Prostate gland (tissue), 2 donors: ENCODE data around the gene SRPRB. TPM values are rescaled to one million over a fixed set of nuclear protein-coding genes. Genes with fewer than 3 reads are reported as not detected.

Source experiments
- DNase-seq: peaks from one replicate; pipeline ENCODE4 v3.0.0-alpha.2; 2019; ENCODE audit warnings: low spot score
- H3K27ac ChIP-seq, 2 donors: fragments of 200-600 bp; sonication (generic); 2 replicates each; pipeline ENCODE4 v1.5.1; 2017 to 2019
- H3K27me3 ChIP-seq: fragments of 200-600 bp; sonication (generic); replicated peaks from 2 replicates; pipeline ENCODE4 v1.5.1; 2019; ENCODE audit not compliant: insufficient read depth
- H3K36me3 ChIP-seq, 2 donors: fragments of 200-600 bp; sonication (generic); 1 replicate in 1 of 2; 2 replicates in 1 of 2; pipeline versions ENCODE4 v1.5.1 to v1.8.1; 2017 to 2019
- H3K4me1 ChIP-seq: fragments of 200-600 bp; sonication (generic); replicated peaks from 2 replicates; pipeline ENCODE4 v1.5.1; 2019
- H3K4me3 ChIP-seq, 2 donors: fragments of 200-600 bp; sonication (generic); 2 replicates each; pipeline ENCODE4 v1.5.1; 2017 to 2019
- H3K9me3 ChIP-seq: fragments of 200-600 bp; sonication (generic); 2 replicates; pipeline ENCODE4 v1.5.1; 2017
- POLR2A ChIP-seq: fragments of 450-650 bp; IDR thresholded peaks from one replicate; pipeline ENCODE4 v1.6.1; 2016; ENCODE audit warnings: antibody characterized with exemption, mild to moderate bottlenecking
- POLR2AphosphoS5 ChIP-seq: sonication (generic); formaldehyde crosslinking; IDR thresholded peaks from one replicate; pipeline ENCODE4 v1.6.1; 2017; ENCODE audit warnings: antibody characterized with exemption
- WGBS: methylation state at CpG from one replicate; pipeline ENCODE4 v1.1.5; 2018; 5-methylcytosine and 5-hydroxymethylcytosine counted together
- intact Hi-C: fragments of 100-400 bp; cut with DNase I; formaldehyde crosslinking; loops from one replicate; pipeline ENCODE4 v1.14.2; 2022
- total RNA-seq, 2 donors: library from RNA; depleted of rRNA; stranded (reverse); fragments of >200 nt; gene quantifications; one replicate each; pipeline ENCODE4 v1.1.0, GENCODE V29; 2016
- TF ChIP-seq, protein P1 (sequence below), 4 experiments: fragments of 200-600 bp in 2 of 4; fragments of 450-650 bp in 2 of 4; sonication (generic) in 2 of 4; IDR thresholded peaks; 1 replicate in 3 of 4; 2 replicates in 1 of 4; pipeline ENCODE4 v1.5.1; 2016 to 2019; ENCODE audit warnings: antibody characterized with exemption in 4 of 4, mild to moderate bottlenecking in 2 of 4, moderate library complexity in 2 of 4

Gene SRPRB
- total RNA-seq, 2 donors from 2014 or later, result 25.5 to 29.1 TPM

DNA sequence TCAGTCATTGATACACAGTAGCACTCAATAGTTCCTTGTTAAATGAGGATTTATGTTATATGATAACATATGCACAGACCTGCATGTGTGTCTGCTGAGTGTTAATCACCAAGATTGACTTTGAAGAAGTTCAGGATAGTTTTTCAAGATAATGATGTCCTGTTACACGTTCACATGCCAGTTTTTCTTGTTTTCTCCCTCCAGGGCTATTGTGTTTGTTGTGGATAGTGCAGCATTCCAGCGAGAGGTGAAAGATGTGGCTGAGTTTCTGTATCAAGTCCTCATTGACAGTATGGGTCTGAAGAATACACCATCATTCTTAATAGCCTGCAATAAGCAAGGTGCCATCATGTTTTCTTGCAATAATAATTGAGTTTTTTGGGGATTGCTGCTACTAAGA, 9.8 kb downstream of the SRPRB start:
- no peaks in the 10 kb centered on the region for H3K27me3 ChIP-seq
- H3K9me3 ChIP-seq, result no peaks in the 10 kb centered on the region
- TF ChIP-seq, protein P1, sequence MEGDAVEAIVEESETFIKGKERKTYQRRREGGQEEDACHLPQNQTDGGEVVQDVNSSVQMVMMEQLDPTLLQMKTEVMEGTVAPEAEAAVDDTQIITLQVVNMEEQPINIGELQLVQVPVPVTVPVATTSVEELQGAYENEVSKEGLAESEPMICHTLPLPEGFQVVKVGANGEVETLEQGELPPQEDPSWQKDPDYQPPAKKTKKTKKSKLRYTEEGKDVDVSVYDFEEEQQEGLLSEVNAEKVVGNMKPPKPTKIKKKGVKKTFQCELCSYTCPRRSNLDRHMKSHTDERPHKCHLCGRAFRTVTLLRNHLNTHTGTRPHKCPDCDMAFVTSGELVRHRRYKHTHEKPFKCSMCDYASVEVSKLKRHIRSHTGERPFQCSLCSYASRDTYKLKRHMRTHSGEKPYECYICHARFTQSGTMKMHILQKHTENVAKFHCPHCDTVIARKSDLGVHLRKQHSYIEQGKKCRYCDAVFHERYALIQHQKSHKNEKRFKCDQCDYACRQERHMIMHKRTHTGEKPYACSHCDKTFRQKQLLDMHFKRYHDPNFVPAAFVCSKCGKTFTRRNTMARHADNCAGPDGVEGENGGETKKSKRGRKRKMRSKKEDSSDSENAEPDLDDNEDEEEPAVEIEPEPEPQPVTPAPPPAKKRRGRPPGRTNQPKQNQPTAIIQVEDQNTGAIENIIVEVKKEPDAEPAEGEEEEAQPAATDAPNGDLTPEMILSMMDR (IDR thresholded peaks at IDR 0.05), result no peak
- no peak for TF ChIP-seq POLR2A
- TF ChIP-seq POLR2AphosphoS5, result no peak
- no peaks in the 10 kb centered on the region for H3K36me3 ChIP-seq
- H3K4me1 ChIP-seq, result no peaks in the 10 kb centered on the region
- H3K4me3 ChIP-seq, result no peak overlapping the region
- intact Hi-C loops, result loop anchor here (10.0 kb wide), 1 partner anchor 669 kb away; the partner anchor contains the start of genes ANAPC13 and CEP63
- WGBS, result 63% methylated on average over 2 of the region's 2 CpGs
- no peak for DNase-seq
- no peak overlapping the region for H3K27ac ChIP-seq

DNA sequence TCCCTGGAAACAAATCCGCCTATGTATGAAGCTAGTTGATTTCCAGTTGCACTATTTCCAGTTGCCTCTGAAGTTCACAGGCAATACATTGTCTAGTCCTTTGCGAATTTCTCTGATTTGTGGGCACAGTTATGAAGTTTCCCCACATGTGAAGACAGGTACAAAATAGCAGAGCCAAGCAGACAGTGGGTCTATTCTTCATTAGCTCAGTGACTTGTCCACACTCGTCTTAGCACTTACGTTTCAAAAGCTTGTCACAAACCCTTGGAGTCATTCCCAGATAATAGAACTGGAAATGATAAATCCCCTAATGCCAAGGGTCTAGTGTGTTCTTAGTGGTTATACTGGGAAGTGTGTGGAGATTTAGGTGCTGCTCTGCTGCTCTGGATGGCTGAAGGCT, 14.5 kb downstream of the SRPRB start:
- H3K36me3 ChIP-seq, result peaks cover 0 to 3% of the 10 kb centered on the region in 2 donors
- H3K4me1 ChIP-seq, result no peaks in the 10 kb centered on the region
- H3K27me3 ChIP-seq, result no peaks in the 10 kb centered on the region
- H3K27ac ChIP-seq, result no peak overlapping the region
- DNase-seq, result peak; percentile 40
- intact Hi-C loops, result loop anchor here (2.0 to 10.0 kb wide), 2 partner anchors 109 to 395 kb away; no protein-coding TSS in a partner anchor
- WGBS, result 48% methylated on average over 4 of the region's 4 CpGs
- no peak for TF ChIP-seq POLR2A
- TF ChIP-seq POLR2AphosphoS5, result peak; percentile 41
- TF ChIP-seq, protein P1 (IDR thresholded peaks at IDR 0.05), result no peak
- H3K9me3 ChIP-seq, result no peaks in the 10 kb centered on the region
- no peak overlapping the region for H3K4me3 ChIP-seq

DNA sequence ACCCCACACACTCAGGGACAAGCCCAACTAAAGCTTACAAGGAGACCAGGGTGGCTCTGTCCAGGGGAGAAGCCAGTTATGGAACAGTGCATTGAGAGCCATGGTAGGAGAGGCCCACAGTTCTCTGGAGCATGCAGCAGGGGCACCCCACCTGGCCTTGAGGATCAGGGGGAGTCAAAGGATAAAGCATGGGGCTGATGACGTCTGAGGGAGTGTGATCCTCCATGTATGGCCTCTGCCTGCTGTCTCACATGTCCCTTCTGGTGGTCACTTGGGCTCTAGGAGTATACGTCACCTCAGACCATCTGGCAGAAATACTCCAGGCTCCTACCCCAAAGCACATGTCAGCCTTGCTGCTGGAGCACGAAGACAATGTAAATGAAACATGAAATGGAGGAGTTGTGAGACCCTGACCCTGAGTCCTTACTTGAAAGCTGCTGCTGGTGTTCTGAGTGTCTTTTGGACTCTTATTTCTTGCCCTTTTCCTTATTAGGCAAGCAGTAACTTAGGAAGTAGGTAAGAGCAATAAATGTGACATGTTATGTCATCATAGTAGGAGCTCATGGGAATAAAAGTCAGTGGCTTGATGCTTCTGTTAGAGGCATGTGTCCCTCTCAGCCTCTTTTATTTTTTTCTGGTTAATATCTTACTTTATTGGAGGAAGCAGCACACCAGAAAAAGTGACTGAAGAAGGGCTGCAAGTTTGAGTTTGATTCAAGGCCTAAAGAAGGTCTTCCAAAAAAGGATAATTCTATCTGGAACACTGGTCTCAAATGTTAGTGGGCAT, 15.5 kb downstream of the SRPRB start:
- TF ChIP-seq POLR2AphosphoS5 (no peak), POLR2A (no peak)
- TF ChIP-seq, protein P1 (IDR thresholded peaks at IDR 0.05), result no peak
- intact Hi-C loops, result loop anchor here (2.0 to 10.0 kb wide), 2 partner anchors 108 to 394 kb away; no protein-coding TSS in a partner anchor

DNA sequence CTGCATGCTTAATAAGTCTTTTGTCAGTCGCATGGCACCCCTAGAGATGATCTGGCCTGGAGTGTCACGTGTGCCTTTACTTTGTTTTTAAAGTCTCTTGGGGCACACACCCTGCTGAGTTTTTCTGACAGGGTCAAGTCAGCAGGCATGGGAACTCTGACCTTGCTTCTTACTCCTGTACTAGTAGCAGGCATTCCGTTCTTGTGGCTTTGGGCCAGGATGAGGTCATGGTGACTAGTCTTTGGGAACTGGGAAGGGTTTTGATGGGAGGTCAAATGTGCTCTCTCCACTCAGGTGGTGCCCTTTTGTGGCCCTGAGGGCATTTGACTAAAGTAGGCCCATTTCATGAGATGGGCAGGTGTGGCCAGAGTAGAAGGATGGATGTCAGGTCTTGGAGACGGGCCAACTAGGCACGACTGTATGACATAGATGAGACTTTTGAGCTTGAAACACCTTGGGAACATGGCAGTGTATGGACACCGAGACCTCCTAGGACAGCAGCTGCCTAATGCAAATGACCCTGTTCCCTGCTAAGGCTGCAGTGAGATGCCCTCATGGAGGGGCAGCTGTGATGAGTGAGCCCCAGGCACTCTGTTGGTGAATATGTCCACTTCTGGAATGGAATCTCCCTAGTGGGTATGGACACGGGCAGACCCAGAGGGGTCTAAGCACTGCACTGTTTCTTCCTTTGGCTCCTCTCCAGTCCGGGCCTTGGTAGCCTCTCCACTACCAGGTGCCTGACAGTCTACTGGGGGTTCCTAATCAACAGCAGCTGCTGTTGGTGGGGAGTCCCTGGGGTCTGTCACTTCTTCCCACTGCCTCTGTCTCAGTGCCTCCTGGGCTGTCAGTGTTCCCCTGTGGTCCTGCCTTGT, 16.4 kb downstream of the SRPRB start:
- no peaks in the 10 kb centered on the region for H3K9me3 ChIP-seq
- TF ChIP-seq POLR2A, result no peak
- no peak for TF ChIP-seq POLR2AphosphoS5
- TF ChIP-seq, protein P1 (IDR thresholded peaks at IDR 0.05), result no peak
- H3K4me1 ChIP-seq, result no peaks in the 10 kb centered on the region
- H3K27ac ChIP-seq, result no peak overlapping the region
- no peaks in the 10 kb centered on the region for H3K27me3 ChIP-seq
- 75% methylated on average over 8 of the region's 8 CpGs for WGBS
- H3K36me3 ChIP-seq, result peaks cover 0 to 3% of the 10 kb centered on the region in 2 donors
- intact Hi-C loops, result loop anchor here (2.0 to 10.0 kb wide), 2 partner anchors 107 to 393 kb away; no protein-coding TSS in a partner anchor
- no peak for DNase-seq
- no peak overlapping the region for H3K4me3 ChIP-seq

More for the DNA sequence above, 15.5 kb downstream of the SRPRB start:
- no peak for DNase-seq
- Histone ChIP-seq H3K4me3 (no peak overlapping the region), H3K36me3 (peaks cover 0 to 3% of the 10 kb centered on the region in 2 donors), H3K4me1 (no peaks in the 10 kb centered on the region), H3K27ac (no peak overlapping the region), H3K27me3 (no peaks in the 10 kb centered on the region), H3K9me3 (no peaks in the 10 kb centered on the region)
- 83% methylated on average over 3 of the region's 3 CpGs for WGBS
